Islet of Langerhans (tissue), 1 donor: ENCODE data around the gene APOL6.
"Not testable (repeated sequence)": the region's sequence is repeated elsewhere in the genome, so short reads cannot be mapped to it uniquely, and the experiment has no call there.

Source experiments
- FAIRE-seq: peaks from one replicate; lab custom pipeline; 2011; peaks lifted over from hg19 to GRCh38; lab: Jason Lieb, UNC

The APOL6 gene

GRCh38 chr22:35638410-35638809 is 9.8 kb upstream of the APOL6 start:
- no peak for FAIRE-seq

GRCh38 chr22:35641494-35642120 is 6.6 kb upstream of the APOL6 start:
- FAIRE-seq = no peak

GRCh38 chr22:35642305-35642741 is 5.9 kb upstream of the APOL6 start:
- FAIRE-seq = no peak

- FAIRE-seq = no peak
Observed at GRCh38 chr22:35643991-35644390, 4.3 kb upstream of the APOL6 start.

- FAIRE-seq = no peak
Observed at GRCh38 chr22:35645646-35646045, 2.6 kb upstream of the APOL6 start.

GRCh38 chr22:35649026-35649553 is 844 bp downstream of the APOL6 start:
- no peak for FAIRE-seq

GRCh38 chr22:35649636-35650250 is 1.5 kb downstream of the APOL6 start:
- no peak for FAIRE-seq

- FAIRE-seq = no peak
Observed at GRCh38 chr22:35651085-35651484, 2.8 kb downstream of the APOL6 start.

- no peak for FAIRE-seq
Observed at GRCh38 chr22:35653824-35654223, 5.6 kb downstream of the APOL6 start.

GRCh38 chr22:35656284-35656752 is 8.1 kb downstream of the APOL6 start:
- no peak for FAIRE-seq

GRCh38 chr22:35657571-35658312 is 9.5 kb downstream of the APOL6 start:
- no peak for FAIRE-seq

GRCh38 chr22:35660291-35661127 is 12.3 kb downstream of the APOL6 start:
- no peak for FAIRE-seq

GRCh38 chr22:35661464-35661863 is 13.2 kb downstream of the APOL6 start:
- FAIRE-seq = no peak

- FAIRE-seq = no peak
Observed at GRCh38 chr22:35662914-35663313, 14.7 kb downstream of the APOL6 start.

GRCh38 chr22:35663371-35663770 is 15.1 kb downstream of the APOL6 start:
- FAIRE-seq = no peak

GRCh38 chr22:35664955-35665587 is 16.8 kb downstream of the APOL6 start:
- no peak for FAIRE-seq

- not testable (repeated sequence) for FAIRE-seq
Observed at GRCh38 chr22:35666699-35667098, 18.5 kb downstream of the APOL6 start.

- no peak for FAIRE-seq
Observed at GRCh38 chr22:35674335-35674734, 26.1 kb downstream of the APOL6 start.

GRCh38 chr22:35676065-35676464 is 27.8 kb downstream of the APOL6 start:
- FAIRE-seq = not testable (repeated sequence)

- no peak for FAIRE-seq
Observed at GRCh38 chr22:35677460-35678187, 29.4 kb downstream of the APOL6 start.

- FAIRE-seq = no peak
Observed at GRCh38 chr22:35678836-35679235, 30.6 kb downstream of the APOL6 start.
